T-helper 22 cell (primary cell): ENCODE results near the gene CD46.

ENCODE experiments used
- DNase-seq: peaks from one replicate; pipeline ENCODE4 v3.0.0-alpha.2; 2020; ENCODE audit warnings: low read depth

The CD46 gene

DNA sequence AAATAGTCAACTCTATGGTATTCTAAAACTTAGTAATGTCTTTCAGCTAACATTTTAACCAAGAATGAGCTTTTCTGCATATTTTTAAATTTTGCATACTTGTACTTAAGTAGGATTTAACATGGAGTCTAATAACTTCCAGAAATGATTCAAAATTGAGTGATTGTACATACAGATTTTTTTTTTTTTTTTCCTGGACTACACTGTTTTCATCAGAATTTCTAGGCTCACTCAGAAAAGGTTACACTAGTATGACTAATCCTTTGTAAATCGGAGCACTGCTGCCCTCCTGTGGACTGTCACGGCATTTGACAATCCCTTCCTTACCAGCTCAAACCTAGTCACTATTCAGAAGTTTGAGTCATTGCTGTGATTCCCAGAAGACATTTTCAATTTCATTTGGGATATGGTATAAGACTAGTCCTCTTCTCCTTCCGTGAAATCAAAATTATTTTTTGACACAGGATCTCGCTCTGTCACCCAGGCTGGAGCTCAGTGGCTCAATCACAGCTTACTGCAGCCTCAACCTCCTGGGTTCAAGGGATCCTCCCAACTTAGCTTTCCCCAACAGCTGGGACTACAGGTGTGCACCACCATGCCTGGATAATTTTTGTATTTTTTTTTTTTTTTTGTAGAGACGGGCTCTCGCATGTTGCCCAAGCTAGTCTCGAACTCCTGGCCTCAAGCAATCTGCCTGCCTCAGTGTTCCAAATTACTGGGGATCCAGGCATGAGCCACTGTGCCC lies 45.5 kb downstream of the CD46 start:
- DNase-seq: peak; percentile 29

DNA sequence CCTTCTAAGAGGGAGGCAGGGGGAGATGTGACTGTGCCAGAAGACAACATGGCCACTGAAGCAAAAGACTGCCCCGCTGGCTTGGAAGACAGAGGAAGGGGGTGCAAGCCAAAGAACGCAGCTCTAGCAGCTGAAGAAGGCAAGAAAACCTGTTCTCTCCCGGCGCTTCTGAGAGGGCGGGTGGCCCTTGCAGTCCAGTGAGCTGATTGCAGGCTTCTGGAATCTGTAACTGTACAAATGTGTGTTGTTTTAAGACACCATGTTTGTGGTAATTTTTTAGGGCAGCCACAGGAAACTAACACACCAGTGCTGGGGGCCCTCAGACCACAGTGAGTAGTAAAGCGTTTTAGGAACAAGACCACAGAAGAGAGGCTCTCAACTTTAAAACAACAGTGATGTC lies 47.0 kb downstream of the CD46 start:
- no peak for DNase-seq

DNA sequence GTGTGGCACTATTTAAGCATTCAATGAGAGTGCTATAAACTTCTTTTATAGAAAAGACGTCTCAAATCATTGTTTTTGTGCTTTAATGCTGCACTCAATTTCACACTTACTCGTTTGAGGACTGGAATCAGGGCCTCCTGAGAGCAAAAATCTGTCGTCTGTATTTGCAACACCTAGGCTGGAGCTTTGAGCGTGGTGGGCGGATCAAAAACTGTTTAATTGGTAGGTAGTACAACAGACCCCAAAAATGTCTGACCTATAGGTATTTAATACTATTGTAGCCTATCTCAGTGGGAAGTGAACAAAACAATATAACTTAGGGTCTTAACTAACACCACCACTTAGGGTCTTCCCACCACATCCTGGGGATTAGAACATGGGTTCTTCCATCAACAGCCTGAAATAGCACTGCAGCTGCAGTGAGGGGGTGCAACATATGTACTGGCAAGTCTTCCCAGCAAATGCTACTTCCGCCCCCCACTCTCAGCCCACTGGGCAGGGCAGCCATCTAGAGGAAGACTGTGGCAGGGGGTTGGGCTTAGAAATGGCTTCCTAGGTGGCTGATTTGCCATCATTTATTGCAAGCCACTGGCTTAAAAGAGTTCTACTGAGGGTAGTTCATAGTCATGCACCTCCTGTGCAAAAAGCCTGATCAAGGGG lies 48.3 kb downstream of the CD46 start:
- no peak for DNase-seq

DNA sequence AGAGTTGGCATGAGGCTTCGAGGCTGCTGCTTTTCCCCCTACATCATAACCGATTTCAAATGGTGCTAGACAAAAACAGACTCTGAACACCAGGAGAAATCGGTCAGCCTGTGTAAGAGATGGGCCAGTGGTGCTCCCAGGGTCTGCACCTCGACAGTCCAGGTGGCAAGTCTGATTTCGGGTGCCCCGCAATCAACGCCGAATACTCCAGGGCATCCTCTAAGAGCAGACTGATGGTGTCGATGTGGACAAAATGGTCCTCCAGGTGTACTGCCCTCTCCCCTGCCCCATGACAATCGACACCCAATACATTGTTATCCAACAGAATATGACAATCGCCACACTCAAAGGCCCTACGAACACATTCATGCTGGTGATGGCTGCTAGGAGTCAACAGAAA lies 50.0 kb downstream of the CD46 start:
- DNase-seq: no peak

DNA sequence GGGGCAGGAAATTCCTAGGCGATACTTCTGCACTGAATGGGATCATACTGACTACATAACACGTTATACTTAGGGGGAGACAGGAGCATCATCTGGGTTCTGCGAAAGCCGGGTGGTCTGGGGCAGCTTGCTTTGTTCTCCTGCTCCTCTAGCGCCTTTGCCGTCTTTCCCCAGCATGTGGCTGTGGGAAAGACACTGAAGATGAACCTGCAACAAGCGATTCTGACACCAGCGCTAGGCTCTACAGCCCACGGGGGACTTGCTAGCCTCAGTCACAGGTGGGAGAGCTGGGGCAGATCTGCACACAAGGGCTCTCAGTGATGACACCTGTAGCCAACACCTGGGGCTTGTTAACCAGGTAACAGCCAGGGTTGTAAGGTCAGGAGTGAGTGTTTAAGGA lies 51.8 kb downstream of the CD46 start:
- DNase-seq: no peak

DNA sequence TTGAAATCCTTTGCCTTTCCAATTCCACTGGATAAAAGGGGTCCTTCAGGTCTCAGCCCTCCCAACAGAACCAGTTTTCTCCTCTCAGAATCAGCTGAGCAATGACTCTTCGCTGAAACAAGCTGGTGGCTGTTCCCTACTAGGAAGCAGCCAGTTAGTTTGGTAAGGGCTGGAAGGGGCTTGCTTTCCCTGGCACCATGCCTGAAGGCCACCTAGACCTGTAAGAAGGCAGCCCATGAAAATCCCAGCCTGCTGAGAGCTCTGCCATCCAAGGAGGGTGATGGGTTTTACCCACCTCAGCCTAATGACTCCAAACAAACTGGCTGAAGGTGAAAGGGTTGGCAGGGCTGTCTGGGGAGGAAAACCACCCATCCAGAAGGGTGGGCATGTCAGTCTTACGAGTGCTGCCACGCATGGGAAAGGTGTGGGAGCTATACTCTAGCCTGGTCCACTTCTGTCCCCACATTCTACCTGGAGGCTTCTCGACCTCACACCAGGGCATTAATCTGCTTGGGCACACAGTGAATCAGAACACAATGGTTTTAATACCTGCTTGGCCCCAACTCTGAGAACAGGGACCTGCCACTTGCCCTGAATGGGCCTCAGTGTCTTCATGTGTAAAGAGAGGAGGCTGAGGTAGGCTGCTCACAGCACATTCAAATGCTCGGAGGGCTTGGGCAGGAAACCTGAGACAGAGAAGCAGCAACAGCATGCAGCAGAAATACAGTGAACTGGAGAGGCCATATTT lies 53.0 kb downstream of the CD46 start:
- no peak for DNase-seq

DNA sequence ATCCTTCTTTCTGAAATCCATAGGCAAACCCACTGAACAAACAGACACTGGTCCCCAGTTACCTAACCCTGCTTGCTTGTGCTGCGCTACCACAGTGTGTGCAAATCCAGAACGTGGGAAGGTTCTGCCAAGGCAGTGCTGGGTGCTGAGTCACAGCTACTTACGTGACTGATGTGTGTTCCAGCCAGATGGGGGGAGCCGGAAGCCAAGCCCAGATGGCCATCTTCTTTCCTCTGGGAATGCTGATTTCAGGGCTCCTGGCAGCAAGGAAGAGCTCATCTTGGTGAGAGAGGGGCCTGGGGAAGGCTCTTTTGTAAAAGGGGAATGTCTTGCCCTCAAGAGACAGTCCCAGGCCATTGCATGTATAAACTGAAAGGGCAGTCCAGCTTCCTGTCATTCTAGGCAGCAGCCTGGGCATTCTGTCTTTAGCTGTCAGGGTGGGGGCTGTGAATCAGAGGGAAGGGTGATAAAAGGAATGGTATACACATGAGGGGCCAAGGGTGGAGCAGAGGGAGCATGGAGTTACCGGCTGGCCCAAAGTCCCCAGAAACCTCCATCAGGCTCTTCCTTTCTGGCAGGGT lies 54.1 kb downstream of the CD46 start:
- no peak for DNase-seq

DNA sequence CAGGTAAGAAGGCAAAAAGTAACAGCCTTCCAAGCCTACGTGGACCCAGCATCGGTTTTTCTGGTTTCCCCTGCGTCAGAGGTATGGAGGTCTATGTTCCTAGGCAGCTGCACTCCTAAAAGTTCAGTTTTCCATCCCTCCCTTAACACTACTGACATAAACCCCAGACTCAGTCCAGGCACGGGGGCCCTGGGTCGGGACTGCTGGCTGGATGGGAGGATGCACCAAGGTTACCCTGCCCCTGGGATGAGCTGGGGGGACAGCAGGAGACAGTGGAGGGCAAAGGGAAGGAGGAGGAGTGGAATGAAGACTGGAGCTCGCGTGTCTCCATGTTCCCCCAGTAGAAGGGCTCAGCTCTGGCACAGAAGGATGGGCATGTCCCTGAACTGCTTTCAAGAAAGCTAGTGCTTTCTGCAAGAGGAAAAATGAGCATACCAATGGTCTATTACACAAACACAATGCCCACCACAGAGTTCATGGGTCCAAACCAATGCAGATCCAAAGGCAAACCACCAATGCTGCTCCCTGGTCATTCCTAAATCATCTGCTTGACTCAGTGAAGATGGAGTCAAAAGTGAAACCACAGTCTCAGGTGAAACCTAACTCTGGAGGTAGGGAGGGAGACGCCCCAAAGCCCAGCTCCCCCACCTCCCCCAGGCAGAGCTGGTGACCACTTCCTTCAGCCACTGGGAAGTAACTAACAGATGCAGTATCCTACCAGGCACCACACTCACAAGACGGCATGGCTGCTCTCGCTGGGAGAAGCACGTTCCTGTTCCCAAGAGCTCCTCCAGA lies 54.9 kb downstream of the CD46 start:
- no peak for DNase-seq

DNA sequence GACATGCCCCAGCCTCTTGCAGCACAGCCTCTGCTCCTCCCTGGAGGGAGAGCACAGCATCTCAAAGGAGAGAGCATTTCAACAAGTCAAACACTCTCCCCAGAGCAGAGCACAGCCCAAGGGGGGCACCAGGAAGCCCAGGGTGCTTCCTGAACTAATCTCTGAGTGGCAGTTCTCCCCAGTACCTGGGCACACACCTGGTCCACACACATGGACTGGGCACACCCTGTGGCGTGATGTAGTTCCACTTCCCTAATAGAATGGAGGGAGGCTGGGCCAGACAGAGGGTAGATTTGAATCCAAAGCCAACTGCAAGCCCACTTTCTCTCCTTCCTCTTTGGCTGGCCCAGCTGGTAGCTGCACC lies 55.5 kb downstream of the CD46 start:
- no peak for DNase-seq

DNA sequence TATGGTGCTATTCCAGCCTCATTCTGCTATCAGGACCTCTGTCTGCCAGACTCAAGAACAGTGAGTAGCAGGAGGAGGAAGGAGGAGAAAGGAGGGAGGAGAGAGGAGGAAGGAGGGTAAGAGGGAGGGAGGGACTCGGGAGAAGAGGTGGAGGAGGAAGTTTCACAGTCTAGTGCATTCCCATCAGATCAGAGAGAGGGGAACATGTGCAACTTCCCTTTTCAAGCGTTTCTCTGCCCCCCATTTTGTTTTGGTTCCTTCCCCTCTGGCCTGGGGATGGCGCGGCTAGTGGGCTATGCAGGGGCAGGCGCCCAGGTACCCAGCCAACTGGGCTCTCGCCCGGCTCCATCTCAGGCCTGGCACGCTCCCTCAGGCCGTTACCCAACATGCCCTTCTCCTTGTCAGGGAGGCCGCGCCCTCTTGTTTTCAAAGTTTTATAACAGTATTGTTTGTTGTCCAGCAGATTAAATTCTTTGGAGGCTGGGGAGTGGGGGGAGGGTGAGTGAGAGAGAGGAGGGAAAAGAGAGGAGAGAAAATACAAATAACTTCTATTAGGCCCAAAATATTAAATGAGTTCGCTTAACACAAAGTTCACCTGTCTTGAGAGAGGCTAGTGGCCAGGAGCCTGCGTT lies 56.0 kb downstream of the CD46 start:
- no peak for DNase-seq

DNA sequence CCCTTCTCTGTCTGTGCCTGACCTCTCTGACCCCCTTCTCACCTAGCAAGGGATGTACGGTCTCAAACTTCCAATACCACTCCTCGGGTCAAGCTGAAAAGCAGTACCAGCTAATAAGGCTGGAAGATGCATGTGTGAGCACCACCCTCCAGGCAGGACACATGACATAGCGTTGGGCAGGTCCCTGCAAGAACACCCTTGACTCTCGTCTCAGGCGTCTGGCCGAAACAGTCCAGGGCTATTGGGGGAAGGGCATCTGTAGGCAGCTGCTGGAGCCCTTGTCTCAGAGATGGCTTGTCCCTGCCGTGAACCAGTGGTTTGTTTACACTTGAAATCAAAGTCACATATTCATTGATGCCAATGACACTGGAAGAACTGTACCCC lies 56.5 kb downstream of the CD46 start:
- DNase-seq: no peak

DNA sequence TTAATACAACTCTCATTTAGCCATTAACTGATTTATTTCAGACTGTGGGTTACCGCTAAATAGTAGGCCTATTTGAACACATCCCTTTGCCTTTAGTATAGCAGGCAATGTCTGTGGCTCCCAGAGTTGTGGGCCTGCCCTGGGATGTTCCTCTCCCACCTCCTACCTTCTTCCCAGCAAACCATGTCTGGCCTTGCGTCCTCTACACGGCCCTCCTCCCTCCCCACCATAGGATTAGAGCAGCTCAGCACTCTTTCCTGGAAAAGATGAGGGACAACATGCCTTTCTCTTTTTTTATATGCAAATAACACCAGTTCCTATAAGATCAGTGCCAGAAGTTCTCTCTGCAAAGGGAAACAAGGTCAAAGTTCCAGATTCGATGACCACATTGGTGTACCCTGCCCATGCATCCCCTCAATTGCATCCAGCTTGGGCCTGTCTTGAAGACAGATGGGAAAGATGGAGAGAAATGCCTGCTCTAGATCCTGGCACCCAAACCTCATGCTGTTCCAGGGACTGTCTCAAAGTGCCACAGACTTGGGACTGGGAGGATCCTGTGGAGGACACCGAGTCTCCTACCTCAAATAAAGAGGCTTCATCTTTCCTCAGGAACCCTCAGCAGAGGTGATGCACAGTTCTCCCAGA lies 57.2 kb downstream of the CD46 start:
- DNase-seq: no peak

DNA sequence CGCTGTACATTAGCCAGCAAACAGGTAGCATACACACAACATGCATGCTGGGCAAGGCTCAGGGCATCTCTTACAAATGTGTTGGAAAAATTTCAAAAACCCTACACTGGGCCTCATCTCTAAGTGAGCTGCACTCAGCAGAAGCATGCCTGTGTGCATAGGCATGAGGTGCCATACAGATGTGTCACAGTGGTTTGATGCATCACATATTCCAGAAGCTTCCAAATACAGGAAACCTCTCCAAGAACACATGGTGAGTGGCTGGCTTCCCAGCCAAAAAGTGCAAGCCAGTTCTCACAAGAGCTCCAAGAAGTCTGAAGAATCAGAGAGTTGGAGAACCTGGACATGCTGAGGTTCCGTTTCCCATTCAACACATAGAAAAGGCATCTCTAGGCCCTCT lies 58.3 kb downstream of the CD46 start:
- DNase-seq: no peak

DNA sequence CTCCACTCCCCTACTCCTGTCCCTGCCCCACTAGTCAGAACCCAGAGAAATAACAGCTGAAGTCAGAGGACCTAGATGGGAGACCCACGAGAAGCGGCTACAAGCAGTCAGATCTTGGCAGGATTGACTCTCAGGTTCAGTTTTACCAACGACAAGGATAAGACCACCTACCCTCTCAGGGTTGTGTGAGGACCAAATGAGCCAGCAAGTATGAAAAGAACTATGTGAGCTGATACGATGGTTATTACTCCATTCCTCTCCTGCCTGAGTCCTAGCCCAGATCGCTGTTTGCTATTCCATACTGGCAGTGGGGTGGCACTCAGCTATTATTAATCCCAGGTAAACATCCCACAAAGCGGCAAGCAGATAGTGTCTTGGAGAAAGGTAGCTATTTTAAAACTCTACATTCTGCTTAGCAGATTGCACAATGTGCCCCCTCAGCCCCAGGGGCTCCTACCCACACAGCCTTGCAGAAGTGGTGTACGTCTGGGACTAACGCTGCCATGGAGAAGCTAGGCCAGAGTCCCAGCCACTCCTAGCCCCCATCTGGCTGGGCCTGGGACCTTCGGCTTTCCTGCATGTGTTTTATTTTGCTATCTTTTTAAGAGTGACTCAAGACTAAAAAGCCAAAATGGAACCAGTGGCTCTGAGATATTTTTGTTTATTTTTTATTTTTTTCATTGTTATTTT lies 58.9 kb downstream of the CD46 start:
- no peak for DNase-seq

DNA sequence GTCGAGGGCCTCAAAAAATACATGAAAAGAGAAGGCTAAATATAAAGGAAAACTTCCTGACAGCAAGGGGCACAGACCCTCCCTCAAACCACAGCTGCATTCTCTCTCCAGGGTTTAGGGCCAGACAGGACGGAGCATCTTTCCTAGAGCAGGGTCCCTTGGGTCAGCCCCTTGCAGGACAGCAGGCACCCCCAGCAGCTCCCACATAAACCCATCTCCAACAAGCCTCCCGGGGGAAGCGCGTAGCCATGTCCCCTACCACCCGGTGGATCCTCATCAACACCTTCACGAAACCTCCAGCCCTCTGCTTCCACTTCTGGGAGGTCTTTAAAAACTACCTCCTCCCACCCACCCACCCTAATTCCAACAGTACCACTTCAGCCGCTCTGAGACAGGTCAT lies 59.5 kb downstream of the CD46 start:
- no peak for DNase-seq

DNA sequence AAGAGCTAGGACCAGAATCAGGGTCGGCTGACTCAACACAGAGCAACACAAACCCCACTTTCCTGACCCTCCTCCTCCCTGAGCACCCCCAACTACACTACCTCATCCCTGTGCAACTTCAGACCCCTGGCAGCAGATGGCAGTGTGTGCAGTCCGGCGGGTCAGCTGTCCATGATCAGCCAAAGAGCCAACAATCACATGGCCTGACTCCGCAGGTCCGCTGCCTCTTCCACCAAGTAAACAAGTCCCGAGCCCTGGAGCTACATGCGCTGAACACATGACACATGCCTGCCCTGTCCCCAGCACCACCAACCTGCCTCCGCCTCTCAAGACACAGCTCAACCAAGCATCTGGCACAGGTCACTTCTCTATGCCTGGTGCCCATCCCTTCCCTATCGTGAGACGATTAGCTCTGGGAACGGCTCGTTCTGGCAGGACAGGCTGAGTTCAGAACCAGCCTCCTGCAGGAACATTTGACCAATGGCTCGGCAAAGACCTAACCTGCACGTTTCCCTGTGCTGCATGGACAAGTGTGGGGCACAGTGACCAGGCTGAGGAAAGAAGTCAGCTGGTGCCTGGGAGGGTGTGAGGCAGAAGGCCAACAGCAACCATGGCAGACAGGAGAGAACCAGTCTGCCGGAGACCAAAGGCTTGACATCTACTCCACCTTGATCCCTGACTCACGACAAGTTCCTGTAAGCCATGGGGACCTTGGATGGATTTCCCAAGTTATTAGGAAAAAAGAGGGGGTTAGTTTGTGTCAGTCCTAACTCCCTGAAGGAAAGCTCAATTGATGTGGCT lies 60.3 kb downstream of the CD46 start:
- DNase-seq: no peak

DNA sequence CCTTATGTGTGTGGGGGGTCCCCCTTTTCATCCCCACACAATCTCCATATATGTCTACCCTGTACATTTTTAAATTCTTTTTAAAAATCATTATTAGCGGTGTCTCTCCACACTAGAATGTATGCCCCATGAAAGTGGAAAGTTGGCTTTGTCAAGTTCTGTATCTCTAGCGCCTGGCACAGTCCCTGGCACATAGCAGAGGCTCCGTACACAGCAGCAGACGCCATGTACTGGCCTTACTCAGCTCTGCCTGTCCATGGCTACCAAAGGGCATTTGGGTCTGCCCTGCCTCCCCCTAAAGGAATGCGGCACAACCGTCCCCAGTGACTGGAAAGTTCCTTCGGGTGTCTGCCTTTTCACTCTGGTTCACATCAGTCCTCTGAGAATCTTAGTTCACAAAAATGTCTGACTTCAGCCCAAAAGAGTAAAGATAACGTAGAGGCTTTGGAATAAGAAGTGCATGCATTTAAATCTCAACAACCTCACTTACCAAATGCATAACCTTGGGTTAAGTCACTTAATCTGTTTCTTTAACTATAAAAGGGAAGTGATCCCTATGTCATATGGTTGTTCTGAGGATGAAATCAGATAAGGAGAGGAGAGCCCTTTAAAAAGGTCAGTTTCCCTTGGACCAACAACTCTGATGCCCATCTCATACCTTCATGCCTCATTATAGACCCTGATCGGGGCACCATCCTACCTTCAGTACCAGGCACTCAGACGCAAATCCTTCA lies 61.1 kb downstream of the CD46 start:
- no peak for DNase-seq

DNA sequence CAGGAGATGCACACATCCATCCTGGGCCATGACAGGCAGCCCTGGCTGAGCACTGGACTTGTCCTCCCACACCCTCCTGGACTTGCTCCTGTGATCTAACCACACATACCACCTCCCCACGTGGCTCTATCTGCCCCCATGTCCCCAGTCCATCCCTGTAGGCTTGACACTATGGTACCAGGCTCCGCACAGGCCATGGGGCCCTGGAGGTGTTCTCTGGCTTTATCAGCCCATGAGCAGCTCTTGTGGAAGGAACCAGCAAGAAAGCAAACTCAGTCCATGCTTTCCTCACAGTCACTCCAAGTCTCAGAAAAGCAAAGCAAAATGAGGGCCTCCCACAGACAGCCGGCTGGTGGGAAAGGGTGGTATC lies 61.6 kb downstream of the CD46 start:
- DNase-seq: no peak

DNA sequence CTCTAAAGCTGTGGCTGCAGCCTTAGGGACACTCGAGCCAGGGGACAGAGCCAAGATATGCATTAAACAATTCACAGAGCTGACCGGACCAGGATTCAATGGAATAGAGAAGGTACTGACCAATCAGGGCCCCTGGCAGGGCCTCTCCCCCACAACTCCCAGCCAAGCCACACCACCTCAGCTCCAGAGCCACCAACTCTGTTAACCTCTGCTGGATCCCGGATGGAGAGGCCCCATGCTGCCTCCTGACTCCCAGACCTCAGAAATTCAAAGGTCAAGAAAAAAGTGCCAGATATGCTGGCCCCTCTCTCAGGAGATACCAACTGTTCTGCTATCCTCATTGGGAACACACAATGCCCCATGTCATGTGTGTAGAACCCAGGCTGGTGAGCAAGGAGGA lies 62.1 kb downstream of the CD46 start:
- no peak for DNase-seq
